Measurements from ENCODE around the gene CORT.
"Not testable (repeated sequence)": the region's sequence is repeated elsewhere in the genome, so short reads cannot be mapped to it uniquely, and the experiment has no call there.

The CORT gene, protein sequence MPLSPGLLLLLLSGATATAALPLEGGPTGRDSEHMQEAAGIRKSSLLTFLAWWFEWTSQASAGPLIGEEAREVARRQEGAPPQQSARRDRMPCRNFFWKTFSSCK

DNA sequence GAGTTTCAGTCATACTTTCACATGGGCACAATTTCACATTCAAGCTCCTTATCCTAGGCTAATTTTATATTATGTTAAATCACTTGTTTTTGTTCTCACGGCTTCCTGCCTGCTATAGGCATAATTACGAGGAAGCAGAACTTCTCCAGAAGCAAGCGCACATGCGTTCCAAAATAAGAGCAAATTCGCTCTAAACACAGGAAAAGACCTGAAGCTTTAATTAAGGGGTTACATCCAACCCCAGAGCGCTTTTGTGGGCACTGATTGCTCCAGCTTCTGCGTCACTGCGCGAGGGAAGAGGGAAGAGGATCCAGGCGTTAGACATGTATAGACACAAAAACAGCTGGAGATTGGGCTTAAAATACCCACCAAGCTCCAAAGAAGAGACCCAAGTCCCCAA is at the start of gene CORT:
Gene CORT (plus strand): TSS at position 281 of the 400 bp plus-strand sequence. CDS start 193 bp downstream, outside the sequence.
- DNase-seq (ENCODE audit: low spot score): no peak

DNA sequence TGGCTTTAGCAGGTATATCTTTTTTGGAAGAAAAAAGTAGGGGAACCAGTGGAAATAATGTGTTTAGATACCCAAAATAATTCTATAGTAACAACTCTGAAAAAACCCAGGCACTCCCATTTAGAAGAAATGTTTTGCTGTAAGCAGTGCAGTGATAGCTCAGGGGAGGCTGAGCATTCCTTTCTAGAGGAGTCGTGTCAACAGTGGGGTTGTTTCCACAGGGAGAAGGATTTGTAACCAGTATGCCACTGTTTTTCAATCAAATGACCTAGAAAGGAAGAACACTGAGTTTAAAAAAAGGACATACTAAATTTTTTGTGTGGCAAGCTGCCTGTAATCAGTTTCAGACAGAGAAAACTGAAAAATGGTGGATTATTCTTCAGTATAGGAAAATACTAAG is 48.5 kb upstream of the CORT start:
- no peak for DNase-seq (ENCODE audit: low spot score)

DNA sequence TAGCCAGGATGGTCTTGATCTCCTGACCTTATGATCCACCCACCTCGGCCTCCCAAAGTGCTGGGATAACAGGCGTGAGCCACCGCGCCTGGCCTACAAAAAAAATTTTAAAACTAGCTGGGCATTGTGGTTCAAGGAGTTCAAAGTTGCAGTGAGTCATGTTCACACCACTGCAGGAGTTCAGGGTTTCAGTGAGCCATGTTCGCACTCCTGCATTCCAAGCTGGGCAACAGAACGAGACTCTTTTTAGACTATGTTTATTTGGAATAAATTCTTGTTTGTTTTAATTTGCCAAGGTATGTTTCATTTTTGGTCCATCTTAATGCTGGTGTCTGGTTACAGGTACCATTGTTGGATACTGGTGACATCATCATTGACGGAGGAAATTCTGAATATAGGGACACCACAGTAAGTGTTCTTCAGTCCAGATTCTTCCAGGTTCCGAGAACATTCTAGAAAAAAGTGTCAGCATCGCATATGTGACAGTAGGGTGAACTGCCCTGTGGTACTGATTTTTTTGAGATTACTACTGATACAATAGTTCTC is 47.0 kb upstream of the CORT start:
- no peak for DNase-seq (ENCODE audit: low spot score)

DNA sequence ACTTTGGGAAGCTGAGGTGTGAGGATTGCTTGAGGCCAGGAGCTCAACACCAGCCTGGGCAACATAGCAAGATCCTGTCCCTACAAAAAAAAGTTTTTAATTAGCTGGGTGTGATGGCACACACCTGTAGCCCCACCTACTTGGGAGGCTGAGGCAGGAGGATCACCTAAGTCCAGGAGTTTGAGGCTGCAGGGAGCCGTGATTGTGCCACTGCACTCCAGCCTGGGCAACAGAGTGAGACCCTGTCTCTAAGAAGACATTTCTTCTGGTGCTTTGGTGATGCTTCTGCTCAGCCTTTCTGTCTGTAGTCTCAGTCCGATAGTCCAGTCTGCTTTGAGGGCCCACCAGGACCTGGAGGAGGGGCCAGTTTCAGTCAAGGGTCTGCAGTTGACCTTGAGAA is 42.6 kb upstream of the CORT start:
- DNase-seq (ENCODE audit: low spot score): no peak

DNA sequence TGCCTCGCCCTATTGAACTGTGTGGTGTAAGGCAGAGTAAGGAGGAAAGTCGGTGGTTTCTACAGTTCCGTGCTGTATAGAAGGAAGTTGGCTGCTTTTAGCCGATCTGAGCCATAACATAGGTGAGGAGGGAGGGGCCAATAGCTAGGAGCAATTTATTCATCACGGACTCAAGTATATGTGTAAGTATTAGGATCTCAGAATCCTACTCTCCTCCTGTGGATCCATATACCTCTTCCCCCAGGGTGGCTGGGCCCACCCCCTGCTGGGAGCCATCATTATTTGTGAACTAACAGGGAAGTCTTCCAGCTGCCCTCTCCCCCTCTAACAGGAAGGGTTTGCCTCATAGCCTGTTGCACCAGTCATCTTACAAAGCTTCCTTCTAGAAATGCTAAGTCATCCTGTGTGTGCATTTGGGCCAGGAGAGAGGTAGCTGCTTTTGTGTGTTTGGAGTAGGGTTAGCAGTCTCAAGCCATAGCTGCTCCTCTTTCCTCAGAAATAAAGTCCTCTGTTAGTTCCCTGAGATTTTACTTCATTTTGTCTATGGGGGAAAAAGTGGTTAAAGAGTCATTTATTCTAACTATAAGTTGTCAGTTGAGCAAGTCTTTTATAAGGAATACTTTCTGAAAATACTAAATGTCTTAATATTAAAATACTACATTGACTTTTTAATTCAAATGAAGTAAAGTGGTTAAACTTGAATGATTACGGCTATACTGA is 34.5 kb upstream of the CORT start:
- DNase-seq (ENCODE audit: low spot score): no peak

DNA sequence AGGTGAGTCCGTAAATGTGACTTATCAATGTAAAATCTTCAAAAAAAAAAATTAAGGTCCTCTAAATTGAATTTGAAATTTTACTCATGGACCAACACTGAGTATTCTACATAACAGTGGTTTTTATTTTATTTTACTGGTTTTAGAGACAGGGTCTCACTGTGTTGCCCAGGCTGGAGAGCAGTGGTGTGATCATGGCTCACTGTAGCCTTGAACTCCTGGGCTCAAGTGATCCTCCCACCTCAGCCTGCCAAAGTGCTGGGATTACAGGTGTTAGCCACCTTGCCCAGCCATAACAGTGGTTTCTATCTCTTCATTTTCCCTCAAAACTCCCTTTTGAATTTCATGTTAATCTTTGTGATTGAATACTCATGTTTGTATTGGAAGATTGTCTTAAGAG is 33.9 kb upstream of the CORT start:
- not testable (repeated sequence) for DNase-seq (ENCODE audit: low spot score)

DNA sequence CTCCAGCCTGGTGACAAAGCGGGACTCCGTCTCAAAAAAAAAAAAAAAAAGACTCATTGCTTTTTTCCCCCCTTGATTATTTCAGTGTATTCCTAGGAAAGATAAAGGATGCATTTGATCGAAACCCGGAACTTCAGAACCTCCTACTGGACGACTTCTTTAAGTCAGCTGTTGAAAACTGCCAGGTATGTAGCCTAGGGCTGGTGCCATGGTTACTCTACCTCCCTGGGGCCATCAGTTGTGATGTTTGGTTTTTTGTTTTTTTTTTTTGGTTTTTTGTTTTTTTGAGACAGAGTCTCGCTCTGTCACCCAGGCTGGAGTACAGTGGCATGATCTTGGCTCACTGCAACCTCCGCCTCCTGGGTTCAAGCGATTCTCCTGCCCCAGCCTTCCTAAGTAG is 31.1 kb upstream of the CORT start:
- DNase-seq (ENCODE audit: low spot score): not testable (repeated sequence)

DNA sequence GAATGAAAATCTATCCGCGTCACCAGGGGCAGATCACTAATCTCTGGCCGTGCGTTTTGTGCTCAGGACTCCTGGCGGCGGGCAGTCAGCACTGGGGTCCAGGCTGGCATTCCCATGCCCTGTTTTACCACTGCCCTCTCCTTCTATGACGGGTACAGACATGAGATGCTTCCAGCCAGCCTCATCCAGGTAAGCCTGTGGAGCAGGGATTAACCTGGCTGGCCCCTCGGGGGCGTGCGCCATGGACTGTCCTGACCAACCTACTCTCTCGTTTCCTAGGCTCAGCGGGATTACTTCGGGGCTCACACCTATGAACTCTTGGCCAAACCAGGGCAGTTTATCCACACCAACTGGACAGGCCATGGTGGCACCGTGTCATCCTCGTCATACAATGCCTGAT is 30.5 kb upstream of the CORT start:
- DNase-seq (ENCODE audit: low spot score): no peak

DNA sequence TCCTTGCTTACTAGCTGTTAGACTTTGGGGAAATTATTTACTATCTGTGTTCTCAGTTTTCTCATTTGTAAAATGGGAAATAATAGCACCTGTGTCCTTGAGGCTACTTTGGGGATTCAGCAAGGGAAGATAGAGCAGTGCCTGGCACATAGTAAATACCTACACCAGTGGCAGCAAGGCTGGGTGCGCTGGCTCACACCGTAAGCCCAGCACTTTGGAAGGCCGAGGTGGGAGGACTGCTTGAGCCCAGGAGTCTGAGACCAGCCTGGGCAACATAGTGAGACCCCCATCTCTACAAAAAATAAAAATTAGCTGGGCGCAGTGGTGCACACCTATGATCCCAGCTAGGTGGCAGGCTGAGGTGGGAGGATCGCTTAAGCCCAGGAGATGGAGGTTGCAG is 28.2 kb upstream of the CORT start:
- no peak for DNase-seq (ENCODE audit: low spot score)

DNA sequence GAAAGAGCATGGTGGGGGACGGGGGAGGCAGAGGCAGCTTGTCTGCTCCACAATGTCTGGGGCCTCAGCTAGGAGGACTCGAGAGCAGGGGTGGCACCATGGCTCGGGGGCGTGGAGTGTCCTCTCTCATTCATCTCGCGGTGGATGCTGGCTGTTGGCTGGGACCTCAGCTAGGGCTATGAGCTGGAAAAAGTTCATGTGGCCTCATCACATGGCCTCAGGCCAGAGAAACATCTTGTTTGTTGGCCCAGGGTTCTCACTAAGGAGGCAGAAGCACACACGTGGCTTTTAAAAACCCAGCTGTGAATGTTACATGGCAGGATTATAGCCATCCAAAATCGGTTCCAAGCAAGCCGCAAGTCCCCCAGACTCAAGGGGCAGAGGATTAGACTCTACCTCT is 25.8 kb upstream of the CORT start:
- DNase-seq (ENCODE audit: low spot score): no peak

DNA sequence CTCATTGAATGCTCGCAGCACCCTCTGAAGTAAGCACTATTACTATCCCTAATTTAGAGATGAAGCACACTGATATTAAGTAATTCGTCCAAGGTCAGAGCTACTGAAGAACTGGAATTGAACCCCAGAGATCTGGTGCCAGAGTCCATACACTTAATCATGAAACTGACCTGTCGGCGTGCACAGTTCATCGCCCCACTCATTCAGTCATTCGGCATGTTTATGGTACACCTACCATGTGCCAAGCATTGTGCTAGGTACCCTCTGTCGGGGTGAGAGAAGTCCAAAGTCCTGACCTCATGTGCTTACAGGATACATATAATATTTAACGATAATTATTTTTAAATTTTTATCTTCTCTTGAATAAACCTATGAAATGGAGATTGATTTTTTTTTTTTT is 25.2 kb upstream of the CORT start:
- no peak for DNase-seq (ENCODE audit: low spot score)

DNA sequence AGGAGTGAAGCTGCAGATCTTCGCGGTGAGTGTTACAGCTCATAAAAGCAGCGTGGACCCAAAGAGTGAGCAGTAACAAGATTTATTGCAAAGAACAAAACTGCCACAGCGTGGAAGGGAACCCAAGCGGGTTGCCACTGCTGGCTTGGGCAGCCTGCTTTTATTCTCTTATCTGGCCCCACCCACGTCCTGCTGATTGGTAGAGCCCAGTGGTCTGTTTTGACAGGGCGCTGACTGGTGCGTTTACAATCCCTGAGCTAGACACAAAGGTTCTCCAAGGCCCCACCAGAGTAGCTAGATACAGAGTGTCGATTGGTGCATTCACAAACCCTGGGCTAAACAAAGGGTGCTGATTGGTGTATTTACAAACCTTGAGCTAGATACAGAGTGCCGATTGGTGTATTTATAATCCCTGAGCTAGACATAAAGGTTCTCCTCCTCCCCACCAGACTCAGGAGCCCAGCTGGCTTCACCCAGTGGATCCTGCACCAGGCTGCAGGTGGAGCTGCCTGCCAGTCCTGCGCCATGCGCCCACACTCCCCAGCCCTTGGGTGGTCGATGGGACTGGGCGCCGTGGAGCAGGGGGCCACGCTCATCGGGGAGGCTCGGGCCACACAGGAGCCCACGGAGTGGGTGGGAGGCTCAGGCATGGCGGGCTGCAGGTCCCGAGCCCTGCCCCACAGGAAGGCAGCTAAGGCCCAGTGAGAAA is 23.9 kb upstream of the CORT start:
- not testable (repeated sequence) for DNase-seq (ENCODE audit: low spot score)

DNA sequence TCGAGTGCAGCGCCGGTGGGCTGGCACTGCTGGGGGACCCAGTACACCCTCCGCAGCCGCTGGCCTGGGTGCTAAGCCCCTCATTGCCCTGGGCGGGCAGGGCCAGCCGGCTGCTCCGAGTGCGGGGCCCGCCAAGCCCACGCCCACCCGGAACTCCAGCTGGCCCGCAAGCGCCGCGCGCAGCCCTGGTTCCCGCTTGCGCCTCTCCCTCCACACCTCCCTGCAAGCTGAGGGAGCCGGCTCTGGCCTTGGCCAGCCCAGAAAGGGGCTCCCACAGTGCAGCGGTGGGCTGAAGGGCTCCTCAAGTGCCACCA is 23.3 kb upstream of the CORT start:
- DNase-seq (ENCODE audit: low spot score): not testable (repeated sequence)

DNA sequence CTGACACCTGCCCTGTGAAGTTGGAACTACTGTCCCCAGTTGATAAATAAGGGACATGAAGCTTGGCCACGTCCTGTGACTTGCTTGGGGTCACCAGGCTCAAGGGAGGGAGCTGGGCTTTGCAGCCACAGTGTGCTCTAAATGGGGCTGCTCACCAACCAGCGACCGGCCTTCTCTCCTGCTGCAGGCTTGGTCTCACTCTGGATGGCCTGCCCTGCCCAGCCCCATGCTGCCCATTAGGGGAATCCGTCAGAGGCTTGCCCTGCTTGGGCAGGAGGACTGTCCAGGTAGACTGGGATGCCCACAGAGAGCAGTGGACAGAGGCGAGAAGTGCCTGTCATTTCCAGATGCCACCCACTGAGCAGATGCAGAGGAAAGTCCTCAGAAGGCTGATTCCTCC is 20.8 kb upstream of the CORT start:
- DNase-seq (ENCODE audit: low spot score): no peak

DNA sequence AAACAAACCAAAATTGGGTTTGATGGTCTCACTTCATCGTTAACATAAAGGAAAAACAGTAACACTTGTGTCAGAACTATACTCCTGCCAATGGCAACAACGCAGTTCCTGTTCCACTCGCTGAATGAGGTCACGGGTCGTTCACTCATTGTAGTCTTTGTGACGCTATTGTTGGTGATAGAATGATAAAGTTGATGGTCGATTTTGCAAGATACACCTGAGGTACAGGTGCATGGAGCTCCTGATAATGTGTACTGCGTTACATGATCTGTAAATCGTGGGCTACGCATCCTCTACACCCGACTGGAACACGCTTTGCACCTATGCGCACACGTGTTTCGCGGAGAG is 20.0 kb upstream of the CORT start:
- no peak for DNase-seq (ENCODE audit: low spot score)

DNA sequence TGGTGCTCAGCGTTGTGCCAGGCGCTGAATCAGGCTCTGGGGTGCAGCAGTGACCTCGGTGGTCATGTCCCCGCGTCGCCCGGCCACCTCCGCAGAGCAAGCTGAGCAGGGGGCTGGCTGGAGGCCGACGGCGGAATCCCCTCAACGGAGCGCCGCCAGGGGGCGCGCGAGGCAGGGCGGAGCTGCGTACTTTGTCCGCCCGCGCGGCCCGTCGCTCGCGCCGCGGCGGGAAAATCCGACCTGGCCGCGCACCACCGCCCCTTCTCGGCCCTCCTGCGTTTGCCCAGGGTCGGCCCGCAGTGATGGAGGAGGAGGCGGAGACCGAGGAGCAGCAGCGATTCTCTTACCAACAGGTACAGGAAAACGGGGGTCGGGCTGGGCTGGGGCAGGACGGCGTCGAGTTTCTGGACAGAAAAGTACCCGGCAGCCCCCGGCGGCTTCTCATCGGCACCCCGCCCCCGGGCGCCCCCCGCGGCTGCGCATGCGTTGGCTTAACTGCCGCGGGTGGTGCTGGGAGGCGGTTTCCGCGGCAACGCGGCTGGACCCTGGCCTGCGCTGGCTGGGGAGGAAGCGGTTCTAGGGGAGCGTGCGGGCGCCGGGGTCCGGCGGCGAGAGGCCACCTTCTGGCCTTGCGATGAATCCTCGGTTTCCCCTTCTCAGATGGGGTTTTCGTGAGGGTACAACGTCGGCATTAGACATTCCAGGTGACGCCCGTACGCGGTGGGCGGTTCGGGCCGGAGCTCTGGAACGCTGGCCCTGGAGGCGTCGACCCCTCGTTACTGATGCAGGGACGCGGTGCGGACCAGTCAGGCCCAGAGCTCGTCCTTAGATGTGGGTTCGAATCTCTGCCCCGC is 19.4 kb upstream of the CORT start, which contains the start of gene CENPS:
Gene CENPS (plus strand): TSS at position 218 of the 854 bp plus-strand sequence. CDS start 85 bp downstream, at position 303.
- DNase-seq (ENCODE audit: low spot score): peak; percentile 84

DNA sequence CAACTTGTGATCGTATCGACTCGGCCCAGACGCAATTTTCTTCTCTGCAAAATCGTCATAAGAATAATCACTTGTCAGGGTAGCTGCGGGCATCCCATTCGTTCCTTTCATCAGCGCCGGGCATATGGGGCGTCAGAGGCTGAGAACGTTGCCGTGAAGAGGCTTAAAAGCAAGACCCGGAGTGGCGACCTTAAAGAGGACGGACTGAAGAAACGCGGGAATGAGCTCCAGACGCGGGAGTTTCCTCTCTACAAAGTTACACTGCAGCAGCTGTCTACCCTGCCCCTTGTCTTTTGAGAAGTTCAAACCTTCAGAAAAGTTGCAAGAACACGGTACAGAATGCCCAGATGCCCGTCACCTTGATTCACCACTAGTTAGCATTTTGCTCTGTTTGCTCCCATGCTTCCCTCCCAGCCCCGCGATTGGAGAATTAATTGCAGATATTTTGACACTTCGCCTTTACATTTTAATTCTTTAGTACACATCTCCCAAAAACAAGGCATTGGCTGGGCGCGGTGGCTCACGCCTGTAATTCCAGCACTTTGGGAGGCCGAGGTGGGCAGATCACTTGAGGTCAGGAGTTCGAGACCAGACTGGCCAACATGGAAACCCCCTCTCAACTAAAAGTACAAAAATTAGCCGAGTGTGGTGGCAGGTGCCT is 18.6 kb upstream of the CORT start:
- DNase-seq (ENCODE audit: low spot score): peak; percentile 13

DNA sequence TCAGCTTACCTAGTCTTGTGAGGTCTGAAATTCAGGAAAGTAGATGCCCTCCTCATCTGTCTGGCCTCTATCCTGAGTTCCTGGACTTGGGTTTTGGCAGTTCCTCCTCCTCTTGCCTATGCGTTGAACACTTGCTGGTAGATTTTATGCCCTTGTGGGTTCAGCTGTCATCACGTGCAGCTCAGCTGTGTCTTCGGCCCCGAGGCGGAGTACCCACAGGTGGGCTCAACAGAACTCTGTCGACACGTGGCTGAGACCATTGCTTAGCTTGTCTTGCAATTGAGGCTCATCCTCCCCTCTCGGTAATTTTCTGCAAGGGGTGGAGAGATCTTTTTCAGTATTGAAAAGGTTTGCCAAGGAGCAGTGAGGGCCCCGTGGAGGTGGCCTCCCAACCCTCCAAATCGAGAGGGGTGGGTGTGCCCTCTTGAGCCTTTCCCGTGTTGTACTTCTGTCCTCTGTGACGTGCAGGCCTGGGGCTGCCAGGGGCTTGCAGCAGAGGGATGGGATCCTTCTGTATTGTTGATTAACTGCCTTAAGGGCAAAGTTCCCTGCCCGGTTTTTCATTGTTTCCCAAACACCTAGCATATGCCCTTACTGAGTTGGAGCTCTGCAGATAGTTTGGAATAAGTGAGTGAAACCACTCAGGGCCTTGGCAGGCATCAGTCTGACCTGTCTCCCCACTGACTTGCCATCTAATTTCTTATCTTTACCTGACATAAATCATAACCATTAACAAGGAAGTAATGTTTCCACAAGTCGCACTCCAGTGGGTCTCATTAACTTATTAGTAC is 16.7 kb upstream of the CORT start:
- DNase-seq (ENCODE audit: low spot score): no peak

DNA sequence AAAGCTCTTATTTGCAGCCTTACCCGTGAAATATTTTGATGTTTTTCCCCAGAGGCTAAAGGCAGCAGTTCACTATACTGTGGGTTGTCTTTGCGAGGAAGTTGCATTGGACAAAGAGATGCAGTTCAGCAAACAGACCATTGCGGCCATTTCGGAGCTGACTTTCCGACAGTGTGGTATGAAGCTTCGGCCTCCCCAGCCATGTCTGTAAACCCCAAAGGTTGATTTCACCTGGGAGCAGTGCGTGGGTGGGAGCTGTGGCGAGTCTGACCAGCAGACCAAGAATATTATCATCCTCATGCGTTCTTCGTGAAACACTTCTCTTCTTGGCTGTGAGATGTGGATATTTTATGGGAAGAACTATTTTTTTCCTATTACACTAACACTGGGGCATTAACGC is 16.0 kb upstream of the CORT start:
- no peak for DNase-seq (ENCODE audit: low spot score)

DNA sequence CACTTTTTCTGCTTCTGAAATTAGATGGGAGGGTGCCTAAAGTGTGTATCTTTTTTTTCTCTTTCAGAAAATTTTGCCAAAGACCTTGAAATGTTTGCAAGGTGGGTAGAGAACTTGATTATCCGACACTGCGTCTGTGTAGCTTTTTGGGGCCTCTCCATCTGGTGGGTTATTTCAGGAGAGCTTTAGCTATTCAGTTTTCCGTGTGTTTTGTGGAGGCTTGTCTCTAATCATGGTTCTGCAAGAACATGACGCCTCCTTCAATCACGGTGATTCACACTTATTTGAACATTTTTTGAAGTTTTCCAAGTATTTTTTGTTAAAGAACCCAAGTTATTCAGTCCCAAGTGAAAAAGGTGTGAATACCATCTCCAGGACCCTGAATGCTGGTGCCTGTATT is 15.2 kb upstream of the CORT start:
- no peak for DNase-seq (ENCODE audit: low spot score)

DNA sequence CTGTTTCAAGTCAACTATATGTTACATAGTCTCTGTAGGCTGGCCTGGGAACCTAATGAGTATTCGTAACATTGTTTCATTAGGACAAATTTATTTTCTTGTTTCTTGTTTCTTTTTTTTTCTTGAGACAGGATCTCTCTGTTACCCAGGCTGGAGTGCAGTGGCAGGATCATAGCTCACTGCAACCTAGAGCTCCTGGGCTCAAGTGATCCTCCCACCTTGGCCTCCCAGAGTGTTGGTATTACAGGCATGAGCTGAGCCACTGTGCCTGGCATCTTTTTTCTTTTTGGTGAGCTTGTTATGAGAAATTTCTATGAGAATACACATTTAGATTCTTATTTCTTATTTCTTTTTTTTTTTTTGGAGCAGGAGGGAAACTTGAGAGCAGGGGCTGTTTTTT is 12.8 kb upstream of the CORT start:
- no peak for DNase-seq (ENCODE audit: low spot score)
